Gastroesophageal sphincter (tissue), 3 donors: Measurements from ENCODE around the gene CACFD1.

Source experiments
- CTCF ChIP-seq, 4 experiments: fragments of 200-600 bp in 2 of 4; fragments of 450-650 bp in 2 of 4; sonication (generic) in 1 of 4; IDR thresholded peaks; one replicate each; pipeline ENCODE4 v1.5.1; 2017 to 2019; ENCODE audit warnings: antibody characterized with exemption in 4 of 4, mild to moderate bottlenecking in 2 of 4, moderate library complexity in 2 of 4
- EP300 ChIP-seq: sonication (generic); formaldehyde crosslinking; IDR thresholded peaks from one replicate; pipeline ENCODE4 v1.6.1; 2017; ENCODE audit warnings: antibody characterized with exemption, mild to moderate bottlenecking
- POLR2A ChIP-seq, 2 donors: fragments of 450-650 bp; IDR thresholded peaks; one replicate each; pipeline ENCODE4 v1.6.1; 2017; ENCODE audit warnings: antibody characterized with exemption in 2 of 2, mild to moderate bottlenecking in 2 of 2, moderate library complexity in 1 of 2
- POLR2AphosphoS5 ChIP-seq: sonication (generic); formaldehyde crosslinking; IDR thresholded peaks from one replicate; pipeline ENCODE4 v1.6.1; 2017; ENCODE audit warnings: antibody characterized with exemption

DNA sequence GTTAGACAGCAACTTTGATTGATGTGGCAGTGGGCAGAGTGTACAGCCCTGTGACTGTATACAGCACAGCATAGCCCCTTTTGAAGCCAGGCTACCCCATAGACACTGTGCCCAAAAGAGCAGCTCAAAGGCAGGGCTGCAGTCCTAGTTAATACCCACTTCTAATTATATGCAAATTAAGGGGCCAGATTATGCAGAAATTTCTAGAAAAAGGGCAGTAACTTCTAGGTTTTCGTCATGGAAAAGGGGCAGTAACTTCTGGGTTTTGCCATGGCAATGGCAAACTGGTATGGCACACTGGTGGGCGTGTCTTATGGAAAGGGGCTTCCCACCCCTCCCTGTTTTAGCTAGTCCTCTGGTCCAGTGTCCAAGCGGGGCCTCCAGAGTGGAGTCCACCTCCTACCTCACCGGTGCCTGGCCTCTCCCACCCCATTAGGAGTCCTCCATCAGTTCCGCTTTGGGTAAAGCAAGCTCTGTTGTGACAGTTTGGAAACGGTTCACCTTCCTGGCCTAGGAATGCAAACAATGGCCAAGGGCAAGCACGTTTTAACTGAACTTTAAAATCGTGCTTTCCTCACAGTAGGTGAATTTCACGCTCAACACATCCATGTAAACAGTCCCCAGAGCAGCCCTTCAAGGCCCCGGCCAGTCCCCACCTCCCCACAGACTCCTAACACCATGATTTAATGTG, 32.0 kb upstream of the CACFD1 start:
- TF ChIP-seq CTCF (IDR thresholded peaks at IDR 0.05) (no peak), EP300 (no peak), POLR2A (IDR thresholded peaks at IDR 0.05) (no peak), POLR2AphosphoS5 (no peak)
